Endodermal cell (in vitro differentiated cells): ENCODE data around the gene RBM8A. TPM values are rescaled to one million over a fixed set of nuclear protein-coding genes. Genes with fewer than 3 reads are reported as not detected.
"Not testable (repeated sequence)": the region's sequence is repeated elsewhere in the genome, so short reads cannot be mapped to it uniquely, and the experiment has no call there.

Experiments used
- DNase-seq: peaks from one replicate; pipeline ENCODE4 v3.0.0-alpha.2; 2017
- H3K27ac ChIP-seq: 2 replicates; pipeline ENCODE4 v1.5.1; 2013; ENCODE audit warnings: mild to moderate bottlenecking, low read depth, low read length, moderate library complexity
- H3K27me3 ChIP-seq: 2 replicates; pipeline ENCODE4 v1.6.1; 2013; ENCODE audit warnings: mild to moderate bottlenecking, low read length, moderate library complexity; ENCODE audit not compliant: insufficient read depth, control insufficient read depth, poor library complexity, severe bottlenecking
- H3K36me3 ChIP-seq: 2 replicates; pipeline ENCODE4 v1.7.0; 2013; ENCODE audit warnings: mild to moderate bottlenecking, low read length, moderate library complexity; ENCODE audit not compliant: control insufficient read depth, insufficient read depth
- H3K4me1 ChIP-seq: one replicate; pipeline ENCODE4 v1.7.0; 2013; ENCODE audit warnings: low read length; ENCODE audit not compliant: control insufficient read depth, insufficient read depth
- H3K4me3 ChIP-seq: 2 replicates; pipeline ENCODE4 v1.5.1; 2013; ENCODE audit warnings: mild to moderate bottlenecking, low read length, moderate library complexity
- H3K9ac ChIP-seq: 2 replicates; pipeline ENCODE4 v1.6.1; 2013; ENCODE audit warnings: mild to moderate bottlenecking, low read length, moderate library complexity; ENCODE audit not compliant: poor library complexity, severe bottlenecking; ENCODE audit errors: extremely low read depth
- H3K9me3 ChIP-seq: 2 replicates; pipeline ENCODE4 v1.6.1; 2013; ENCODE audit warnings: mild to moderate bottlenecking, low read length, moderate library complexity; ENCODE audit not compliant: control insufficient read depth
- H3K27ac Mint-ChIP-seq: 2 replicates; pipeline ENCODE4 v1.8.0; 2020; ENCODE audit warnings: mixed read lengths
- H3K27me3 Mint-ChIP-seq: 2 replicates; pipeline ENCODE4 v1.8.0; 2021; ENCODE audit warnings: mild to moderate bottlenecking, mixed read lengths; ENCODE audit not compliant: insufficient read depth
- H3K36me3 Mint-ChIP-seq: 2 replicates; pipeline ENCODE4 v1.8.0; 2020; ENCODE audit warnings: low read depth, mixed read lengths
- H3K4me1 Mint-ChIP-seq: 2 replicates; pipeline ENCODE4 v1.8.0; 2020; ENCODE audit warnings: mixed read lengths
- H3K4me3 Mint-ChIP-seq: 2 replicates; pipeline ENCODE4 v1.8.0; 2020; ENCODE audit warnings: mild to moderate bottlenecking, moderate library complexity, mixed read lengths
- H3K9me3 Mint-ChIP-seq: 2 replicates; pipeline ENCODE4 v1.8.0; 2020; ENCODE audit warnings: mild to moderate bottlenecking, mixed read lengths
- WGBS, 2 experiments: methylation state at CpG; one replicate each; pipeline versions ENCODE4 v1.1.5 to v1.1.7; 2013; ENCODE audit warnings: missing lambda C conversion rate in 2 of 2, mixed read lengths in 1 of 2; ENCODE audit not compliant: insufficient coverage in 1 of 2, insufficient read length in 1 of 2; 5-methylcytosine and 5-hydroxymethylcytosine counted together
- total RNA-seq, 2 donors: library from RNA; stranded (reverse); fragmentation: NEBNext Ultra II Directional in 1 of 2; extraction: Animal tissue kit (Norgen Biotek cat#: 25700) in 1 of 2; gene quantifications; 2 replicates in 1 of 2; 3 replicates in 1 of 2; pipeline ENCODE4 v1.2.1, GENCODE V29; 2021
- TF ChIP-seq, protein P1 (sequence below): fragments of 200-600 bp; sonication (generic); conservative IDR thresholded peaks from 2 replicates; pipeline ENCODE4 v1.5.0; 2021; ENCODE audit warnings: antibody characterized with exemption, mild to moderate bottlenecking

Gene RBM8A
- total RNA-seq, 2 donors from 2014 or later, result 299 to 314 TPM

DNA sequence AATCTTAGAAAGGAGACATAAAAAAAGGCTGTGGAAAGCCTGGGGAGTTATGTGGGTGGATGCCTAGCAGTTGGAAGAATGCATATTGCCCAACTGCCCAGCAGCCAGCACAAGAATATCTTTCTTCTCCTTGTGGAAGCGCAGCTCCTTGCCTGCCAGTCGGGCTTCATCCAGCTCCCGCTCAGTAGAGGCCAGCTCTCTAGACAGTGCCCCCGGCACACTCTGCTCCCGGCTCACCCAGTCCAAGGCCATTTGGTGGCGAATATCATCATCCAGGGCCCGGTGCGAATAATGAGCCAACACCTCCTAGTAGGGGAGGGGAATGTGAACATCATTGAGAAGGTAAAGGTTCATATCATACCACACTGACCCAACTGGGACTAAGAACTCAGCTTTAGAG is 9.0 kb upstream of the RBM8A start:
- Mint-ChIP-seq H3K27ac (peak overlapping the region; percentile 89), H3K4me1 (peaks cover 40% of the 10 kb centered on the region), H3K4me3 (no peak overlapping the region), H3K27me3 (no peaks in the 10 kb centered on the region), H3K36me3 (peaks cover 15% of the 10 kb centered on the region), H3K9me3 (no peaks in the 10 kb centered on the region)
- H3K9me3 ChIP-seq, result no peaks in the 10 kb centered on the region
- DNase-seq, result no peak
- H3K4me3 ChIP-seq, result no peak overlapping the region
- no peak overlapping the region for H3K9ac ChIP-seq
- H3K27ac ChIP-seq, result no peak overlapping the region
- WGBS, 2 experiments, result 96 to 97% methylated on average over 3 to 8 of the region's 8 CpGs
- TF ChIP-seq, protein P1, sequence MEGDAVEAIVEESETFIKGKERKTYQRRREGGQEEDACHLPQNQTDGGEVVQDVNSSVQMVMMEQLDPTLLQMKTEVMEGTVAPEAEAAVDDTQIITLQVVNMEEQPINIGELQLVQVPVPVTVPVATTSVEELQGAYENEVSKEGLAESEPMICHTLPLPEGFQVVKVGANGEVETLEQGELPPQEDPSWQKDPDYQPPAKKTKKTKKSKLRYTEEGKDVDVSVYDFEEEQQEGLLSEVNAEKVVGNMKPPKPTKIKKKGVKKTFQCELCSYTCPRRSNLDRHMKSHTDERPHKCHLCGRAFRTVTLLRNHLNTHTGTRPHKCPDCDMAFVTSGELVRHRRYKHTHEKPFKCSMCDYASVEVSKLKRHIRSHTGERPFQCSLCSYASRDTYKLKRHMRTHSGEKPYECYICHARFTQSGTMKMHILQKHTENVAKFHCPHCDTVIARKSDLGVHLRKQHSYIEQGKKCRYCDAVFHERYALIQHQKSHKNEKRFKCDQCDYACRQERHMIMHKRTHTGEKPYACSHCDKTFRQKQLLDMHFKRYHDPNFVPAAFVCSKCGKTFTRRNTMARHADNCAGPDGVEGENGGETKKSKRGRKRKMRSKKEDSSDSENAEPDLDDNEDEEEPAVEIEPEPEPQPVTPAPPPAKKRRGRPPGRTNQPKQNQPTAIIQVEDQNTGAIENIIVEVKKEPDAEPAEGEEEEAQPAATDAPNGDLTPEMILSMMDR, result no peak
- peaks cover 16% of the 10 kb centered on the region for H3K4me1 ChIP-seq
- no peaks in the 10 kb centered on the region for H3K27me3 ChIP-seq
- H3K36me3 ChIP-seq, result peaks cover 41% of the 10 kb centered on the region

- Mint-ChIP-seq H3K4me1 (peaks cover 42% of the 10 kb centered on the region), H3K36me3 (peaks cover 13% of the 10 kb centered on the region), H3K27me3 (no peaks in the 10 kb centered on the region), H3K4me3 (no peak overlapping the region), H3K27ac (no peak overlapping the region), H3K9me3 (no peaks in the 10 kb centered on the region)
- H3K4me1 ChIP-seq, result peaks cover 16% of the 10 kb centered on the region
- peaks cover 41% of the 10 kb centered on the region for H3K36me3 ChIP-seq
- no peak overlapping the region for H3K4me3 ChIP-seq
- no peak overlapping the region for H3K27ac ChIP-seq
- TF ChIP-seq, protein P1, result no peak
- no peaks in the 10 kb centered on the region for H3K27me3 ChIP-seq
- no peak overlapping the region for H3K9ac ChIP-seq
- DNase-seq, result no peak
- no peaks in the 10 kb centered on the region for H3K9me3 ChIP-seq
Measured at GRCh38 chr1:145935708-145936107, 8.4 kb upstream of the RBM8A start.

GRCh38 chr1:145932522-145933009 is 5.3 kb upstream of the RBM8A start:
- H3K9me3 Mint-ChIP-seq, H3K36me3 Mint-ChIP-seq, H3K27ac ChIP-seq, H3K4me3 ChIP-seq, H3K27me3 Mint-ChIP-seq, H3K27me3 ChIP-seq, H3K9me3 ChIP-seq: not testable (repeated sequence)
- Histone ChIP-seq H3K36me3 (peaks cover 38% of the 10 kb centered on the region), H3K9ac (peak overlapping the region; percentile 71), H3K4me1 (peaks cover 16% of the 10 kb centered on the region)
- peak overlapping the region; percentile 27 for H3K4me3 Mint-ChIP-seq
- H3K27ac Mint-ChIP-seq, result peak overlapping the region; percentile 96
- peak; percentile 86 for DNase-seq
- H3K4me1 Mint-ChIP-seq, result peaks cover 43% of the 10 kb centered on the region
- TF ChIP-seq, protein P1, result peak; percentile 21
- WGBS, 2 experiments, result 3 to 70% methylated on average over 2 to 6 of the region's 9 CpGs
